Retinal pigment epithelial cell (primary cell): ENCODE data around the gene NDUFAF2.
"Not testable (repeated sequence)": the region's sequence is repeated elsewhere in the genome, so short reads cannot be mapped to it uniquely, and the experiment has no call there.

Experiments
- DNase-seq: peaks from one replicate; pipeline ENCODE4 v3.0.0-alpha.2; 2010; ENCODE audit warnings: low read depth
- H3K4me3 ChIP-seq: 2 replicates; pipeline ENCODE4 v1.5.1; 2011; ENCODE audit warnings: mild to moderate bottlenecking, low read length, control low read depth, moderate library complexity
- CTCF ChIP-seq: conservative IDR thresholded peaks from 2 replicates; pipeline ENCODE4 v1.5.1; 2011; ENCODE audit warnings: low read depth, low read length, control low read depth, inconsistent platforms

Gene NDUFAF2

GRCh38 chr5:61020415-61020814 is 75.4 kb downstream of the NDUFAF2 start:
- TF ChIP-seq CTCF = no peak
- DNase-seq = no peak

GRCh38 chr5:61023131-61023530 is 78.1 kb downstream of the NDUFAF2 start:
- DNase-seq = peak; percentile 4
- H3K4me3 ChIP-seq = no peak overlapping the region
- TF ChIP-seq CTCF = no peak

More at GRCh38 chr5:61020415-61020814, 75.4 kb downstream of the NDUFAF2 start:
- no peak overlapping the region for H3K4me3 ChIP-seq

- DNase-seq = no peak
- no peak for TF ChIP-seq CTCF
- H3K4me3 ChIP-seq = no peak overlapping the region
Measured at GRCh38 chr5:61026004-61026403, 81.0 kb downstream of the NDUFAF2 start.

DNA sequence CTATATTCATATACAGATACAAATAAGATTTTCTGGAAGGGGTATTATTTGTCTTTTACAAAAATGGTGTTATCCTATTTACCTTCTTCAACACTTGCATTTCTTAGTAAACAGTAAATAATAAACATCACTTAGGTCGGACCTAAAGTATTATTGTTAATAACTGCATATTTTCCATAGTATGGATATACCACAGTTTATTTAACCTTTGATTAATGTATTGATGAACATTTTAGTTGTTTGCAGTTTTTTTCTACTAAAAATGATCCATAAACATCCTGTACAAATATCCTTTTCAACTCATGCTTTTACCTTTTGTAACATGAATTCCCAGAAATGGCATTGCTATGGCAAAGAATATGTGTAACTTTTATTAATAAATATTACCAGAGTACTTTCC is 83.4 kb downstream of the NDUFAF2 start:
- DNase-seq = no peak
- TF ChIP-seq CTCF = no peak
- H3K4me3 ChIP-seq = no peak overlapping the region

GRCh38 chr5:61029456-61030162 is 84.6 kb downstream of the NDUFAF2 start:
- TF ChIP-seq CTCF = no peak
- no peak overlapping the region for H3K4me3 ChIP-seq
- no peak for DNase-seq

GRCh38 chr5:61030163-61030482 is 85.1 kb downstream of the NDUFAF2 start:
- H3K4me3 ChIP-seq = no peak overlapping the region
- TF ChIP-seq CTCF = no peak
- no peak for DNase-seq

- H3K4me3 ChIP-seq, DNase-seq: not testable (repeated sequence)
Measured at GRCh38 chr5:61031301-61031700, 86.3 kb downstream of the NDUFAF2 start.
